AG04449 (cell line): ENCODE measurements around the gene EOMES.

Experiments
- CTCF ChIA-PET: fragments of 350-600 bp; formaldehyde crosslinking; extraction: SDS; loops from one replicate; lab custom pipeline; 2021; ENCODE audit warnings: antibody characterized with exemption; lab: Yijun Ruan, JAX
- POLR2A ChIA-PET: fragments of 400-600, 350-600 bp; formaldehyde crosslinking; extraction: SDS; loops from one replicate; lab custom pipeline; 2020; ENCODE audit warnings: antibody characterized with exemption, inconsistent platforms; lab: Yijun Ruan, JAX
- DNase-seq: peaks from one replicate; pipeline ENCODE4 v3.0.0-alpha.2; 2010; ENCODE audit warnings: low read depth, low spot score
- H3K4me3 ChIP-seq: 2 replicates; pipeline ENCODE4 v1.5.1; 2011; ENCODE audit warnings: low read depth, mild to moderate bottlenecking, control low read depth, low read length
- CTCF ChIP-seq: IDR thresholded peaks from one replicate; pipeline ENCODE4 v1.5.1; 2011; ENCODE audit warnings: mild to moderate bottlenecking, moderate library complexity, low read length, control low read depth, inconsistent platforms; ENCODE audit not compliant: insufficient read depth; ENCODE audit errors: missing control alignments

EOMES gene

GRCh38 chr3:27728195-27729087 lies 6.3 kb upstream of the EOMES start:
- POLR2A ChIA-PET, result no interaction called here
- CTCF ChIA-PET, result interaction anchor here (0.7 to 3.5 kb wide), 5 partner anchors 10 to 557 kb away, joined by 3 to 21 read pairs (median 4); no protein-coding TSS in a partner anchor

GRCh38 chr3:27726240-27726639 lies 4.1 kb upstream of the EOMES start:
- CTCF ChIA-PET, result interaction anchor here (3.5 kb wide), 1 partner anchor 14 kb away, joined by 21 read pairs; no protein-coding TSS in a partner anchor
- POLR2A ChIA-PET, result no interaction called here
- H3K4me3 ChIP-seq, result no peak overlapping the region
- no peak for TF ChIP-seq CTCF
- DNase-seq, result no peak

More at GRCh38 chr3:27728195-27729087, 6.3 kb upstream of the EOMES start:
- no peak for DNase-seq
- TF ChIP-seq CTCF, result peak; percentile 3
- H3K4me3 ChIP-seq, result no peak overlapping the region

DNA sequence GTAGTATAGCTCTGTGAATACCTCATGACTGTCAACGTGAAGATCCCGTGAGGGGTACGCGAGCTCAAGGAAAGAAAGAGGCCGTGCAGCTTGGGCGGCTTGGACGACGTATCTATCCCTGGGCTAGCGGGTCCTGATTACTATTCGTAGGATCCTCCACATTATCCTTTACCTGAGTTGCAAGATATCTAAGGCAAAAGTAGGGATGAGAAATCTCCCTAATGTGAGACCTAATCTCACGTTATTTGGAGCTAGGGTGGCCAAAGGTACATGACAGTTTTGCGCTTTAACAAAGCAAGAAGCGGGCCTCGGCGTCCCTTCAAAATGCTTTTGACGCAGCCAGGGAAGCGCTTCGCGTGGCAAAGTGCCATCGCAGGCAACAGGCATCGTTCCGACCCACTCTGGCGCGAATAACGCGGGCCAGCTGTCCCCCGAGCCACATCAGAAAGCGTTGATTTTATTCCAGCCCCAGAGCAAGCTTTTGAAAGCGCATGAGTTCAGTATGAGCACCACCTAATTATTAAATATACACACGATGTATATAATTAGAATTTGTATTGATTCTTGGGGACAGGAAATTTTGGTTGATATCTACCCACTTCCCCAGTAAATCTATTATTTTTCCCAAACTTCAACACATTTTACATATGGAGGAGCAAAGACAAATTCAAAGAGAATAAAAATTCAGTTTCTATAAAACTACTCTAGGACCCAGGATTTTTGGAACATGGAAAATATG lies 2.5 kb upstream of the EOMES start:
- POLR2A ChIA-PET, result no interaction called here
- no peak for TF ChIP-seq CTCF
- no peak overlapping the region for H3K4me3 ChIP-seq
- CTCF ChIA-PET, result interaction anchor here (1.8 to 3.1 kb wide), 2 partner anchors 8 to 12 kb away, joined by 5 to 25 read pairs; no protein-coding TSS in a partner anchor
- no peak for DNase-seq

DNA sequence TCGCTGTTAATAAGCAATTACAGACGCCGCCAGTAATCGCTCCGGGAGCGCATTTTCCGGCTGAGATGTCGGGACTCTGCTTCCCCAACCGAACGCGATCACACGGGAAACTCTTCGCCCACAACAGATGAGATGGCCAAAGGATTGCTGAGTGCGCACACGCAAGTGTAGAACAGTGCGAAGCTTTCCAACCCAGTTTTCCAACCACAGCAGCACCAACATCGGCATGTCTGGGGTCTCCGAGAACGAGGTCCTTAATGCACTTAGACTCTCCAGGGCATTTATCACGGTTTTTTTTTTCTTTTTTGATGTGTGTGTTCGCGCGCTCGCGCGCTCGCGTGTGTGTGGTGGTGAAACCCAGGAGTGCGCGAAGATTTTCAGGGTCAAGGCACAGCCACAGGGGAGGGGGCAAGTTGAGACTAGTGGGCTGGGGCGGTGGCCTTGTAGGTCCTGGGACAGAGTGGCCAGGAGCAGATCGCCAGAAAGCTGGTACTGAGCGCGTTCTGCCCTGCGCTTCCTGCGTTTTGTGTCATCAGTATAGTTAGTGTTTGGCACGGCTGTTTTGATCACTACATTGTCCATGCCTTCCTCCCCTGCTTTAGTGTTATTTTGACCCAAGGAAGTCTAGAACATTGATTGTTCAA lies 1.8 kb upstream of the EOMES start:
- CTCF ChIA-PET, result interaction anchor here (1.8 to 3.1 kb wide), 2 partner anchors 8 to 11 kb away, joined by 5 to 25 read pairs; no protein-coding TSS in a partner anchor
- POLR2A ChIA-PET, result no interaction called here
- H3K4me3 ChIP-seq, result no peak overlapping the region
- no peak for DNase-seq
- TF ChIP-seq CTCF, result no peak

GRCh38 chr3:27723456-27723814 lies 1.3 kb upstream of the EOMES start:
- DNase-seq, result no peak
- no peak overlapping the region for H3K4me3 ChIP-seq
- CTCF ChIA-PET, result interaction anchor here (3.1 kb wide), 1 partner anchor 11 kb away, joined by 25 read pairs; no protein-coding TSS in a partner anchor
- TF ChIP-seq CTCF, result no peak
- POLR2A ChIA-PET, result no interaction called here
